GM19328 (cell line): ENCODE results near the gene PIN4.
"Not testable (repeated sequence)": the region's sequence is repeated elsewhere in the genome, so short reads cannot be mapped to it uniquely, and the experiment has no call there.

Source experiments
- ATAC-seq: cut with Tn5 transposase; IDR thresholded peaks from one replicate; pipeline ENCODE4 v1.9.1; 2021; ENCODE audit warnings: mild to moderate bottlenecking, moderate library complexity; ENCODE audit not compliant: unreplicated experiment

The PIN4 gene

GRCh38 chrX:72201836-72202536 is 20.4 kb downstream of the PIN4 start:
- no peak for ATAC-seq

- no peak for ATAC-seq
Measured at GRCh38 chrX:72202792-72203401, 21.3 kb downstream of the PIN4 start.

- no peak for ATAC-seq
Measured at GRCh38 chrX:72203421-72203820, 21.9 kb downstream of the PIN4 start.

- ATAC-seq: no peak
Measured at GRCh38 chrX:72205706-72206105, 24.1 kb downstream of the PIN4 start.

- ATAC-seq: no peak
Measured at GRCh38 chrX:72207366-72207765, 25.8 kb downstream of the PIN4 start.

- no peak for ATAC-seq
Measured at GRCh38 chrX:72208126-72208800, 26.7 kb downstream of the PIN4 start.

- no peak for ATAC-seq
Measured at GRCh38 chrX:72216973-72217372, 35.4 kb downstream of the PIN4 start.

GRCh38 chrX:72220375-72220774 is 38.8 kb downstream of the PIN4 start:
- not testable (repeated sequence) for ATAC-seq

GRCh38 chrX:72230290-72230689 is 48.7 kb downstream of the PIN4 start:
- no peak for ATAC-seq

GRCh38 chrX:72236841-72237240 is 55.3 kb downstream of the PIN4 start:
- no peak for ATAC-seq

GRCh38 chrX:72238183-72238582 is 56.6 kb downstream of the PIN4 start:
- no peak for ATAC-seq

- peak; percentile 92 for ATAC-seq
Measured at GRCh38 chrX:72238721-72239475, 57.3 kb downstream of the PIN4 start, which contains the start of gene ERCC6L. TSS of gene ERCC6L (minus strand) at chrX:72239027. CDS start at chrX:72238911, 116 bp downstream.

- no peak for ATAC-seq
Measured at GRCh38 chrX:72240976-72241375, 59.4 kb downstream of the PIN4 start.

- no peak for ATAC-seq
Measured at GRCh38 chrX:72243472-72243871, 61.9 kb downstream of the PIN4 start.

GRCh38 chrX:72245461-72246089 is 64.0 kb downstream of the PIN4 start:
- ATAC-seq: no peak

GRCh38 chrX:72247206-72247942 is 65.8 kb downstream of the PIN4 start:
- no peak for ATAC-seq
